ENCODE measurements around the gene C4orf46. TPM values are rescaled to one million over a fixed set of nuclear protein-coding genes. Genes with fewer than 3 reads are reported as not detected.

Gene C4orf46
- polyA plus RNA-seq, 1 of the 3 experiments (the other 2 are of a cell fraction), result 7.0 TPM

DNA sequence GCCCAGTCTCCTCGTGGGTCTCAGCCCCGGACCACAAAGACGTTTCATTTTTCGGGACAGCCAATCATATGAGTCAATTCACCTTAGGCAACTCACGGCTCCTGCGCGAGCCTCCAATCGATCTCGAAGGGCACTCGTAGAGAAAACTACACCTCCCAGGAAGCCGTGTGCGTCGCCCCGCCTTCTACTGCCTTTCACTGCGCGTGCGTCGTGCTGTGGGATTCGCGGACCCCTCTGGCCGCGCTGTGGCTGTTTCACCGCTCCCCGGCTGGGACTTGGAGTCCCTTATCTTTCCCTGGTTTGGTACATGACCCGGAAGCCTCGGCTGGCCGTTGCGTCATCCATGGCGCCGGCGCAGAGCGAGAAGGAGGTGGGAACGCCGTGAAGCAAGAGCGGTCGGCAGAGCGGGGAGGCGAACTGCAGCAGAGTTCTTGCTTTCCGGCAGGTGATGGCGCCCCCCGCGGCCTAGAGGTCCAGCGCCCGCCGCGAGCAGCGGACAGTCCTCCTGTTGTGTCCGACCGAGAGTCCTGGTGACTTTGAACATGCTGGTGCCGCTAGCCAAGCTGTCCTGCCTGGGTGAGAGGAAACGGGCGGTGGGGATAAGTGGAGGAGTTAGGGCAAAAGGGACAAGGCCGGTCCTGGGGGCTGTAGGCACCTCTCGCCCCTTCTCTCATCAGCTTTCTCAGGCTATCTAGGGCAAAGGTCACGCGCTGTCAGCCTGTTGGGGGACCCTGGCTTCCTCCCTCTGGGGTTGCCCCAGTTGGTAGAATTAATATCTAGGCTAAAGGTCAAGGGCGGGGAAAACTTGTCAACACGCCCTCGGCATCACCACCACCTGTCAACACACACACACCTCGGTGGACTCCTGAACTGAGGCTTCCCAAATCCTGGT is 474 bp upstream of the C4orf46 start, which contains the start of gene ETFDH:
Gene ETFDH (plus strand): TSS at position 382 of the 892 bp plus-strand sequence. CDS start 161 bp downstream, at position 543.
- Histone ChIP-seq H3K9me2 (no peaks in the 10 kb centered on the region), H3K9me3 (no peaks in the 10 kb centered on the region), H3K27me3 (ENCODE audit: insufficient read depth) (no peaks in the 10 kb centered on the region), H2AFZ (ENCODE audit: low read depth) (peak within 1 kb of the TSS; percentile 82), H3F3A (replicated peaks; ENCODE audit: insufficient read depth) (peaks cover 23% of the 10 kb centered on the region), H3K36me3 (replicated peaks in 1 of 2; ENCODE audit: control insufficient read depth in 1 of 2, insufficient read depth in 2 of 2, low read length in 1 of 2) (peaks cover 12 to 16% of the 10 kb centered on the region in 2 experiments), H3K4me2 (peak within 1 kb of the TSS; percentile 90), H3K4me3 (ENCODE audit: low read depth in 2 of 2, low read length in 1 of 2) (peak within 1 kb of the TSS; percentile 89 to 98), H3K4me1 (ENCODE audit: control insufficient read depth in 1 of 2, insufficient read depth in 2 of 2, low read depth in 1 of 2, low read length in 1 of 2) (peaks cover 14 to 16% of the 10 kb centered on the region in 2 experiments; a peak in 3 of 4 replicates), H3K9ac (peak within 1 kb of the TSS; percentile 91), H4K20me1 (ENCODE audit: insufficient read depth) (peaks cover 17% of the 10 kb centered on the region; the same call in 1 of the 2 replicates), H3K27ac (ENCODE audit: low read depth in 2 of 2, low read length in 1 of 2) (peak within 1 kb of the TSS; percentile 91 to 92), H3K79me2 (ENCODE audit: insufficient read depth) (peaks cover 50% of the 10 kb centered on the region)
- peak; percentile 95 for DNase-seq
- WGBS (ENCODE audit: low lambda C conversion rate), result 2% methylated on average over 45 of the region's 60 CpGs
- POLR2A ChIA-PET, result no interaction called here
- CTCF ChIA-PET, result interaction anchor here (0.7 to 1.4 kb wide), 5 partner anchors 9 to 82 kb away, joined by 3 to 6 read pairs (median 3); no protein-coding TSS in a partner anchor
- no peak for TF ChIP-seq RCOR1 (IDR thresholded peaks at IDR 0.05; ENCODE audit: low read length)
- TF ChIP-seq IRF3 (IDR thresholded peaks at IDR 0.05; ENCODE audit: low read depth, low read length), result no peak; the same call in 1 of the 2 replicates
- no peak for TF ChIP-seq NFIC (IDR thresholded peaks at IDR 0.05; ENCODE audit: borderline replicate concordance)
- peak; percentile 74 for TF ChIP-seq GABPA (IDR thresholded peaks at IDR 0.05; ENCODE audit: low read depth)
- no peak; the same call in 1 of the 2 replicates for TF ChIP-seq SMC3 (IDR thresholded peaks at IDR 0.05; ENCODE audit: low read depth, low read length)
- TF ChIP-seq, protein P1, sequence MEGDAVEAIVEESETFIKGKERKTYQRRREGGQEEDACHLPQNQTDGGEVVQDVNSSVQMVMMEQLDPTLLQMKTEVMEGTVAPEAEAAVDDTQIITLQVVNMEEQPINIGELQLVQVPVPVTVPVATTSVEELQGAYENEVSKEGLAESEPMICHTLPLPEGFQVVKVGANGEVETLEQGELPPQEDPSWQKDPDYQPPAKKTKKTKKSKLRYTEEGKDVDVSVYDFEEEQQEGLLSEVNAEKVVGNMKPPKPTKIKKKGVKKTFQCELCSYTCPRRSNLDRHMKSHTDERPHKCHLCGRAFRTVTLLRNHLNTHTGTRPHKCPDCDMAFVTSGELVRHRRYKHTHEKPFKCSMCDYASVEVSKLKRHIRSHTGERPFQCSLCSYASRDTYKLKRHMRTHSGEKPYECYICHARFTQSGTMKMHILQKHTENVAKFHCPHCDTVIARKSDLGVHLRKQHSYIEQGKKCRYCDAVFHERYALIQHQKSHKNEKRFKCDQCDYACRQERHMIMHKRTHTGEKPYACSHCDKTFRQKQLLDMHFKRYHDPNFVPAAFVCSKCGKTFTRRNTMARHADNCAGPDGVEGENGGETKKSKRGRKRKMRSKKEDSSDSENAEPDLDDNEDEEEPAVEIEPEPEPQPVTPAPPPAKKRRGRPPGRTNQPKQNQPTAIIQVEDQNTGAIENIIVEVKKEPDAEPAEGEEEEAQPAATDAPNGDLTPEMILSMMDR (IDR thresholded peaks at IDR 0.05), result peak; percentile 76
- TF ChIP-seq FOXJ3 (CRISPR knock-in tag; IDR thresholded peaks at IDR 0.05), result no peak
- peak; percentile 73; the same call in 1 of the 2 replicates for TF ChIP-seq RFX5 (IDR thresholded peaks at IDR 0.05; ENCODE audit: low read length)
- peak; percentile 98 for TF ChIP-seq ELF1 (IDR thresholded peaks at IDR 0.05)
- TF ChIP-seq FOXM1 (IDR thresholded peaks at IDR 0.05; ENCODE audit: low read depth), result no peak
- peak; percentile 70; the same call in 1 of the 2 replicates for TF ChIP-seq SIN3A (IDR thresholded peaks at IDR 0.05; ENCODE audit: borderline replicate concordance, low read depth, low read length)
- peak; percentile 27; the same call in 1 of the 2 replicates for TF ChIP-seq PBX3 (IDR thresholded peaks at IDR 0.05)
- TF ChIP-seq TCF12 (IDR thresholded peaks at IDR 0.05), result peak; percentile 28; the same call in 1 of the 2 replicates
- peak; percentile 58; the same call in 1 of the 2 replicates for TF ChIP-seq TAF1 (IDR thresholded peaks at IDR 0.05; ENCODE audit: borderline replicate concordance, low read depth, low read length)
- TF ChIP-seq FOSL2 (IDR thresholded peaks at IDR 0.05; ENCODE audit: borderline replicate concordance, low read depth), result no peak
- no peak for TF ChIP-seq EZH2phosphoT487 (IDR thresholded peaks at IDR 0.05; ENCODE audit: borderline replicate concordance, low read depth)
- no peak; the same call in 1 of the 2 replicates for TF ChIP-seq JUND (IDR thresholded peaks at IDR 0.05)
- peak; percentile 5 to 15; a peak in 2 of 4 replicates for TF ChIP-seq EP300 (IDR thresholded peaks at IDR 0.05; ENCODE audit: borderline replicate concordance in 1 of 2, low read depth in 1 of 2, low read length in 1 of 2)
- TF ChIP-seq RAD21 (IDR thresholded peaks at IDR 0.05; ENCODE audit: low read length), result 0 out of 2 replicates have a peak, but pooled peaks have one; percentile 22
- peak; percentile 87 for TF ChIP-seq GATA2 (CRISPR knock-in tag; IDR thresholded peaks at IDR 0.05)
- TF ChIP-seq, protein P2, sequence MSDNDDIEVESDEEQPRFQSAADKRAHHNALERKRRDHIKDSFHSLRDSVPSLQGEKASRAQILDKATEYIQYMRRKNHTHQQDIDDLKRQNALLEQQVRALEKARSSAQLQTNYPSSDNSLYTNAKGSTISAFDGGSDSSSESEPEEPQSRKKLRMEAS (IDR thresholded peaks at IDR 0.05; ENCODE audit: low read depth), result peak; percentile 30; the same call in 1 of the 2 replicates
- peak; percentile 72; the same call in 1 of the 2 replicates for TF ChIP-seq MXI1 (IDR thresholded peaks at IDR 0.05; ENCODE audit: low read depth, low read length)
- peak; percentile 87 for TF ChIP-seq CHD2 (IDR thresholded peaks at IDR 0.05; ENCODE audit: low read length, partially characterized antibody)
- TF ChIP-seq YY1 (IDR thresholded peaks at IDR 0.05; ENCODE audit: low read depth), result no peak; the same call in none of the 2 replicates
- TF ChIP-seq, protein P3, sequence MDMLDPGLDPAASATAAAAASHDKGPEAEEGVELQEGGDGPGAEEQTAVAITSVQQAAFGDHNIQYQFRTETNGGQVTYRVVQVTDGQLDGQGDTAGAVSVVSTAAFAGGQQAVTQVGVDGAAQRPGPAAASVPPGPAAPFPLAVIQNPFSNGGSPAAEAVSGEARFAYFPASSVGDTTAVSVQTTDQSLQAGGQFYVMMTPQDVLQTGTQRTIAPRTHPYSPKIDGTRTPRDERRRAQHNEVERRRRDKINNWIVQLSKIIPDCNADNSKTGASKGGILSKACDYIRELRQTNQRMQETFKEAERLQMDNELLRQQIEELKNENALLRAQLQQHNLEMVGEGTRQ (IDR thresholded peaks at IDR 0.05; ENCODE audit: borderline replicate concordance, low read depth, low read length), result no peak
- TF ChIP-seq TEAD4 (IDR thresholded peaks at IDR 0.05; ENCODE audit: borderline replicate concordance, insufficient read depth), result 0 out of 2 replicates have a peak, but pooled peaks have one; percentile 3
- TF ChIP-seq RXRA (IDR thresholded peaks at IDR 0.05; ENCODE audit: borderline replicate concordance, low read depth), result peak; percentile 48; the same call in 1 of the 2 replicates
- TF ChIP-seq NRF1 (IDR thresholded peaks at IDR 0.05; ENCODE audit: low read depth, low read length), result peak; percentile 91

All from SK-N-SH (cell line).